H9 (cell line): ENCODE measurements around the gene GALNT10. TPM values are rescaled to one million over a fixed set of nuclear protein-coding genes. Genes with fewer than 3 reads are reported as not detected.

Experiments used
- DNase-seq: peaks from one replicate; pipeline ENCODE4 v3.0.0-alpha.2; 2017
- H2AFZ ChIP-seq: one replicate; pipeline ENCODE4 v1.6.1; 2013; ENCODE audit warnings: mild to moderate bottlenecking, low read length, control low read depth, moderate library complexity
- H2AK5ac ChIP-seq: 2 replicates; pipeline ENCODE4 v1.6.1; 2013; ENCODE audit warnings: low read length, control low read depth, mixed read lengths; ENCODE audit not compliant: insufficient read length
- H2BK120ac ChIP-seq: one replicate; pipeline ENCODE4 v1.6.1; 2013; ENCODE audit warnings: low read depth, mild to moderate bottlenecking, low read length, control low read depth, inconsistent platforms; ENCODE audit not compliant: poor library complexity, severe bottlenecking
- H2BK12ac ChIP-seq: 2 replicates; pipeline ENCODE4 v1.6.1; 2013; ENCODE audit warnings: low read length, control low read depth, mixed read lengths, low read depth; ENCODE audit not compliant: insufficient read length
- H2BK15ac ChIP-seq: 2 replicates; pipeline ENCODE4 v1.6.1; 2013; ENCODE audit warnings: low read depth, low read length, control low read depth
- H2BK20ac ChIP-seq: one replicate; pipeline ENCODE4 v1.6.1; 2013; ENCODE audit warnings: low read depth, mild to moderate bottlenecking, low read length, control low read depth, inconsistent platforms; ENCODE audit not compliant: poor library complexity, severe bottlenecking
- H2BK5ac ChIP-seq: 2 replicates; pipeline ENCODE4 v1.6.1; 2013; ENCODE audit warnings: low read length, control low read depth, mixed read lengths; ENCODE audit not compliant: insufficient read length
- H3K14ac ChIP-seq: 2 replicates; pipeline ENCODE4 v1.6.1; 2013; ENCODE audit warnings: low read length, control low read depth; ENCODE audit not compliant: insufficient read depth
- H3K18ac ChIP-seq: 2 replicates; pipeline ENCODE4 v1.6.1; 2013; ENCODE audit warnings: low read depth, mild to moderate bottlenecking, mixed read lengths, low read length, control low read depth; ENCODE audit not compliant: insufficient read length
- H3K23ac ChIP-seq: 2 replicates; pipeline ENCODE4 v1.6.1; 2013; ENCODE audit warnings: low read length, control low read depth, mixed read lengths, low read depth; ENCODE audit not compliant: insufficient read length
- H3K23me2 ChIP-seq: 2 replicates; pipeline ENCODE4 v1.6.1; 2013; ENCODE audit warnings: low read depth, mild to moderate bottlenecking, mixed read lengths, low read length, control low read depth; ENCODE audit not compliant: insufficient read length, poor library complexity, severe bottlenecking
- H3K27ac ChIP-seq: 2 replicates; pipeline ENCODE4 v1.5.1; 2013; ENCODE audit warnings: low read length, control low read depth, mixed read lengths, low read depth; ENCODE audit not compliant: insufficient read length
- H3K27me3 ChIP-seq: 2 replicates; pipeline ENCODE4 v1.6.1; 2013; ENCODE audit warnings: low read length, control low read depth, inconsistent platforms; ENCODE audit not compliant: insufficient read depth
- H3K4ac ChIP-seq: 2 replicates; pipeline ENCODE4 v1.6.1; 2013; ENCODE audit warnings: low read depth, mild to moderate bottlenecking, control low read depth, inconsistent platforms, low read length, moderate library complexity
- H3K4me1 ChIP-seq: 2 replicates; pipeline ENCODE4 v1.6.1; 2013; ENCODE audit warnings: low read length, control low read depth, inconsistent platforms; ENCODE audit not compliant: insufficient read depth
- H3K4me2 ChIP-seq: 2 replicates; pipeline ENCODE4 v1.6.1; 2013; ENCODE audit warnings: low read length, control low read depth, mixed read lengths; ENCODE audit not compliant: insufficient read length, insufficient read depth
- H3K56ac ChIP-seq: 2 replicates; pipeline ENCODE4 v1.6.1; 2013; ENCODE audit warnings: low read depth, mild to moderate bottlenecking, mixed read lengths, low read length, control low read depth; ENCODE audit not compliant: insufficient read length
- H3K79me1 ChIP-seq: 2 replicates; pipeline ENCODE4 v1.6.1; 2013; ENCODE audit warnings: low read depth, mild to moderate bottlenecking, moderate library complexity, low read length, control low read depth, inconsistent platforms; ENCODE audit not compliant: insufficient read depth, poor library complexity, severe bottlenecking
- H3K79me2 ChIP-seq: 2 replicates; pipeline ENCODE4 v1.6.1; 2013; ENCODE audit warnings: low read length, control low read depth, inconsistent platforms; ENCODE audit not compliant: insufficient read depth
- H3K9ac ChIP-seq: 2 replicates; pipeline ENCODE4 v1.6.1; 2013; ENCODE audit warnings: low read length, control low read depth, mixed read lengths; ENCODE audit not compliant: insufficient read length; ENCODE audit errors: extremely low read depth
- H3K9me3 ChIP-seq: one replicate; pipeline ENCODE4 v1.6.1; 2013; ENCODE audit warnings: low read depth, low read length, inconsistent platforms; ENCODE audit not compliant: control insufficient read depth
- H3T11ph ChIP-seq: one replicate; pipeline ENCODE4 v1.6.1; 2013; ENCODE audit warnings: mild to moderate bottlenecking, low read length, control low read depth, inconsistent platforms
- H4K20me1 ChIP-seq: one replicate; pipeline ENCODE4 v1.6.1; 2013; ENCODE audit not compliant: control insufficient read depth, insufficient read length, insufficient read depth
- H4K5ac ChIP-seq: 2 replicates; pipeline ENCODE4 v1.6.1; 2013; ENCODE audit warnings: low read depth, mild to moderate bottlenecking, mixed read lengths, low read length, control low read depth; ENCODE audit not compliant: insufficient read length
- H4K8ac ChIP-seq: replicated peaks from 2 replicates; pipeline ENCODE4 v1.6.1; 2013; ENCODE audit warnings: low read length, control low read depth, mixed read lengths, low read depth; ENCODE audit not compliant: insufficient read length
- H4K91ac ChIP-seq: 2 replicates; pipeline ENCODE4 v1.6.1; 2013; ENCODE audit warnings: low read depth, mild to moderate bottlenecking, moderate library complexity, mixed read lengths, low read length, control low read depth; ENCODE audit not compliant: insufficient read length
- H3K27ac Mint-ChIP-seq, 3 experiments: 2 replicates in 2 of 3; 3 replicates in 1 of 3; pipeline ENCODE4 v1.8.0; 2020 to 2021; ENCODE audit warnings: mixed read lengths in 3 of 3, mild to moderate bottlenecking in 1 of 3, moderate library complexity in 1 of 3
- H3K27me3 Mint-ChIP-seq: 2 replicates; pipeline ENCODE4 v1.8.0; 2021; ENCODE audit warnings: low read depth, mild to moderate bottlenecking, moderate library complexity, mixed read lengths
- H3K36me3 Mint-ChIP-seq, 3 experiments: 2 replicates in 2 of 3; 3 replicates in 1 of 3; pipeline ENCODE4 v1.8.0; 2020 to 2021; ENCODE audit warnings: low read depth in 3 of 3, mixed read lengths in 3 of 3; ENCODE audit not compliant: insufficient read depth in 1 of 3
- H3K4me1 Mint-ChIP-seq, 2 experiments: 2 replicates each; pipeline ENCODE4 v1.8.0; 2020; ENCODE audit warnings: mixed read lengths in 2 of 2
- H3K4me3 Mint-ChIP-seq, 2 experiments: 2 replicates in 1 of 2; 3 replicates in 1 of 2; pipeline ENCODE4 v1.8.0; 2020 to 2021; ENCODE audit warnings: mild to moderate bottlenecking in 2 of 2, mixed read lengths in 2 of 2, moderate library complexity in 1 of 2
- H3K9me3 Mint-ChIP-seq, 2 experiments: 2 replicates in 1 of 2; 3 replicates in 1 of 2; pipeline ENCODE4 v1.8.0; 2020; ENCODE audit warnings: mild to moderate bottlenecking in 2 of 2, mixed read lengths in 2 of 2, moderate library complexity in 1 of 2
- CTCF ChIP-seq: fragments of 200-600 bp; sonication (generic); conservative IDR thresholded peaks from 3 replicates; pipeline ENCODE4 v1.8.0; 2021; ENCODE audit warnings: antibody characterized with exemption, mild to moderate bottlenecking
- WGBS: extraction: QIAGEN DNeasy Blood & Tissue Kit; methylation state at CpG from one replicate; pipeline ENCODE4 v1.1.7; 2013; ENCODE audit warnings: missing lambda C conversion rate, low lambda C conversion rate, mixed read lengths; ENCODE audit not compliant: insufficient read length; ENCODE audit errors: extremely low coverage; 5-methylcytosine and 5-hydroxymethylcytosine counted together
- total RNA-seq: library from RNA; stranded (reverse); gene quantifications from 2 replicates; pipeline ENCODE4 v1.2.1, GENCODE V29; 2021

GALNT10 gene
- total RNA-seq, 1 experiment from 2014 or later: 15.4 TPM

- no peaks in the 10 kb centered on the region for H3K79me2 ChIP-seq
- no peak for DNase-seq
- no peak overlapping the region for H4K8ac ChIP-seq
These were observed 125.8 kb downstream of the GALNT10 start for GRCh38 chr5:154316223-154316935.

More at GRCh38 chr5:154316223-154316935, 125.8 kb downstream of the GALNT10 start:
- no peak overlapping the region for H2BK20ac ChIP-seq
- no peaks in the 10 kb centered on the region for H3K79me1 ChIP-seq
- H2BK5ac ChIP-seq: no peak overlapping the region
- H2BK120ac ChIP-seq: no peak overlapping the region
- no peak overlapping the region for H3K23ac ChIP-seq
- no peaks in the 10 kb centered on the region for H4K20me1 ChIP-seq
- WGBS: no CpG with 5 or more reads among the region's 6 CpGs
- no peak overlapping the region for H3K4ac ChIP-seq
- Mint-ChIP-seq H3K4me1 (peaks cover 0 to 7% of the 10 kb centered on the region in 2 experiments; a peak in 2 of 4 replicates), H3K9me3 (no peaks in the 10 kb centered on the region), H3K4me3 (no peak overlapping the region), H3K27me3 (no peaks in the 10 kb centered on the region), H3K36me3 (no peaks in the 10 kb centered on the region; a peak in 1 of 7 replicates), H3K27ac (no peak overlapping the region)
- H3K4me1 ChIP-seq: no peaks in the 10 kb centered on the region
- H3K9me3 ChIP-seq: no peaks in the 10 kb centered on the region
- no peak overlapping the region for H2BK15ac ChIP-seq
- H3K9ac ChIP-seq: no peak overlapping the region
- H3K4me2 ChIP-seq: no peak overlapping the region
- no peak overlapping the region for H3K18ac ChIP-seq
- no peak overlapping the region for H4K91ac ChIP-seq
- no peak overlapping the region for H3K27ac ChIP-seq
- H2AFZ ChIP-seq: no peak overlapping the region
- no peak overlapping the region for H2AK5ac ChIP-seq
- H3K14ac ChIP-seq: no peak overlapping the region
- H3K27me3 ChIP-seq: no peaks in the 10 kb centered on the region
- no peak overlapping the region for H4K5ac ChIP-seq
- no peak overlapping the region for H3T11ph ChIP-seq
- no peaks in the 10 kb centered on the region for H3K23me2 ChIP-seq
- no peak overlapping the region for H2BK12ac ChIP-seq
- no peak overlapping the region for H3K56ac ChIP-seq
- no peak for TF ChIP-seq CTCF
